DND-41 (cell line): ENCODE measurements around the gene ANKRD39.

Experiments
- ATAC-seq: fragments of 200-7000 bp; cut with Tn5 transposase; 3 replicates; pipeline ENCODE4 v1.9.1; 2021; ENCODE audit warnings: low read depth; ENCODE audit not compliant: insufficient read depth
- DNase-seq: peaks from one replicate; pipeline ENCODE4 v3.0.0-alpha.2; 2020
- H2AFZ ChIP-seq: 2 replicates; pipeline ENCODE4 v1.6.0; 2012; ENCODE audit warnings: low read depth, low read length
- H3K27ac ChIP-seq: 2 replicates; pipeline ENCODE4 v1.5.1; 2012; ENCODE audit warnings: low read length, inconsistent platforms
- H3K27me3 ChIP-seq: fragments of 200-600 bp; sonication (generic); 2 replicates; pipeline ENCODE4 v1.6.0; 2012; ENCODE audit warnings: low read length, mild to moderate bottlenecking, inconsistent platforms; ENCODE audit not compliant: insufficient read depth, poor library complexity
- H3K36me3 ChIP-seq: 2 replicates; pipeline ENCODE4 v1.5.1; 2012; ENCODE audit warnings: low read length, inconsistent platforms; ENCODE audit not compliant: insufficient read depth
- H3K4me1 ChIP-seq: 2 replicates; pipeline ENCODE4 v1.5.1; 2012; ENCODE audit warnings: mild to moderate bottlenecking, low read length; ENCODE audit not compliant: insufficient read depth
- H3K4me2 ChIP-seq: 2 replicates; pipeline ENCODE4 v1.6.0; 2012; ENCODE audit warnings: mild to moderate bottlenecking, moderate library complexity, low read length, inconsistent platforms; ENCODE audit not compliant: insufficient read depth
- H3K4me3 ChIP-seq, 2 experiments: fragments of 200-600 bp in 1 of 2; shearing (Covaris generic) in 1 of 2; 2 replicates each; pipeline ENCODE4 v1.5.1; 2012 to 2016; ENCODE audit warnings: inconsistent platforms in 2 of 2, low read length in 2 of 2, mild to moderate bottlenecking in 2 of 2, low read depth in 1 of 2, moderate library complexity in 1 of 2
- H3K79me2 ChIP-seq: 2 replicates; pipeline ENCODE4 v1.6.0; 2012; ENCODE audit warnings: low read length, inconsistent platforms; ENCODE audit not compliant: insufficient read depth
- H3K9ac ChIP-seq: 2 replicates; pipeline ENCODE4 v1.6.0; 2012; ENCODE audit warnings: low read depth, mild to moderate bottlenecking, inconsistent platforms, low read length, moderate library complexity
- H3K9me3 ChIP-seq: 2 replicates; pipeline ENCODE4 v1.5.1; 2012; ENCODE audit warnings: low read length, moderate library complexity, mild to moderate bottlenecking, inconsistent platforms; ENCODE audit not compliant: insufficient read depth, severe bottlenecking
- H4K20me1 ChIP-seq: 2 replicates; pipeline ENCODE4 v1.6.0; 2012; ENCODE audit warnings: low read length; ENCODE audit not compliant: insufficient read depth
- CTCF ChIP-seq: IDR thresholded peaks from 2 replicates; pipeline ENCODE4 v1.5.1; 2012; ENCODE audit warnings: borderline replicate concordance, low read length, moderate library complexity, mild to moderate bottlenecking; ENCODE audit not compliant: poor library complexity, severe bottlenecking; ENCODE audit errors: extremely low read depth
- EZH2 ChIP-seq: IDR thresholded peaks from 3 replicates; pipeline ENCODE4 v1.6.1; 2012; ENCODE audit warnings: borderline replicate concordance, low read depth, mild to moderate bottlenecking, moderate library complexity, low read length, inconsistent platforms; ENCODE audit not compliant: severe bottlenecking

The ANKRD39 gene

GRCh38 chr2:96875498-96876268 lies 17.9 kb upstream of the ANKRD39 start:
- Histone ChIP-seq H3K36me3 (no peaks in the 10 kb centered on the region), H2AFZ (no peak overlapping the region), H3K27ac (no peak overlapping the region), H3K9me3 (no peaks in the 10 kb centered on the region), H3K4me3 (no peak overlapping the region), H4K20me1 (no peaks in the 10 kb centered on the region), H3K9ac (no peak overlapping the region), H3K4me2 (no peak overlapping the region), H3K4me1 (no peaks in the 10 kb centered on the region), H3K27me3 (no peaks in the 10 kb centered on the region), H3K79me2 (no peaks in the 10 kb centered on the region)
- no peak for DNase-seq
- TF ChIP-seq EZH2 (no peak), CTCF (no peak)
- ATAC-seq, result no peak

DNA sequence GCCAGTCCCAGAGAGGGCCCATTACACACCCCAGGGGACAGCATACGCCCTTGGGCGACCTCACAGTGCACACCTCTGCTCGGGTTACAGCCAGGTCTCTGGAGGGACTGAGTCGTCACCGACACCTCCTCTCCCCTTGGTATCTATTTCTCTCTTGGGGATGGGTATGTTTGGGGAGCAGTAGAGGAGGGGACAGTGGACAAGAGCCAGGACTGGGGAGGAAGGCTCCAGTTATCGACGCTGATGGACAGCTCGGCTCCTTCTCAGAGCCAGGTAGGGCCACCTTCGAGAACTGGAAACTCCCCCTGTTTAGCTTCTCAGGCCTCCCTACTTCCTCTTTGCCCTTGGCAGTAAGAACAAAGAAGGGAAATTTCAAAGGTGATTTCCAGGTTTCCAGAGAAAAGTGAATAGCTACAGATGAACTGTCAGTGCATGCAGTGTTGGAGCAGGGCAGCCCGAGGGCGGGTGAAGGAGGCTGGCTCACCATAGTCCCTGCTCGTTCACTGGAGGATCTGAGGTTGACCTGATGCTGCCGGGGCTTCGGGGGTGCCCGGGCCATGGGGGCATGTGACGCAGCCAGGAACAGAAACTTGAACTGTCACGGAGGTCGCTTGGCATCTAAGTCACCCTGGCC lies 16.5 kb upstream of the ANKRD39 start:
- Histone ChIP-seq H4K20me1 (no peaks in the 10 kb centered on the region), H3K36me3 (no peaks in the 10 kb centered on the region), H3K9me3 (no peaks in the 10 kb centered on the region), H3K9ac (no peak overlapping the region), H3K4me3 (no peak overlapping the region), H3K27me3 (no peaks in the 10 kb centered on the region), H3K4me2 (no peak overlapping the region), H3K4me1 (no peaks in the 10 kb centered on the region), H3K27ac (no peak overlapping the region), H3K79me2 (no peaks in the 10 kb centered on the region), H2AFZ (no peak overlapping the region)
- DNase-seq (no peak), ATAC-seq (no peak)
- TF ChIP-seq EZH2 (no peak), CTCF (no peak)

DNA sequence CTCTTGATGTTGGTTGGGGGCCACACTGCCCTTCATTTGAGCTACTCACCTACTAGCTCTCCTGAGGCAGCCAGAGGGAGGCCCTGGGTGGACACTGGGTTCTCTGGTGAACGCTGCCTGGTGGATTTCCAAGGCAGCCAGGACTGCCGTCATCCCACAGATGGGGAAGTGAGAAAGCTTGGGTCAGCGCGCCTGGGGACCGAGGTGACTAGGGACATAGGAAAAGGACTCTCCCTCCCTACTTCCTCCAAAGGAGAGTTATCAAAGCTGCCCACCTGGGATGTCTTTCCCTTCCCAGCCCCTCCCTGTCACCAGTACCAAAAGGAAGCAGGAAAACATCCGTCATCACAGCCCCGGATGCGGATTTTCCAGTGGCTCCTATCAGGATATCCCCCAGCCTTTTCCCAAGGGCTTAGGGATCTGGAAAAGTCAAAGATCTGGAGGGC lies 15.9 kb upstream of the ANKRD39 start:
- no peak for DNase-seq
- no peak overlapping the region for H3K27ac ChIP-seq
- H3K9me3 ChIP-seq, result no peaks in the 10 kb centered on the region
- no peak overlapping the region for H3K9ac ChIP-seq
- no peaks in the 10 kb centered on the region for H3K79me2 ChIP-seq
- no peak overlapping the region for H3K4me3 ChIP-seq
- ATAC-seq, result no peak
- H3K36me3 ChIP-seq, result no peaks in the 10 kb centered on the region
- H3K4me1 ChIP-seq, result no peaks in the 10 kb centered on the region
- no peaks in the 10 kb centered on the region for H3K27me3 ChIP-seq
- H3K4me2 ChIP-seq, result no peak overlapping the region
- H4K20me1 ChIP-seq, result no peaks in the 10 kb centered on the region
- no peak overlapping the region for H2AFZ ChIP-seq
- TF ChIP-seq CTCF (no peak), EZH2 (no peak)
